BJ (cell line): ENCODE measurements around the gene MAP1B. TPM values are rescaled to one million over a fixed set of nuclear protein-coding genes. Genes with fewer than 3 reads are reported as not detected.

Experiments
- CTCF ChIA-PET: fragments of 350-600 bp; formaldehyde crosslinking; extraction: SDS; loops from one replicate; lab custom pipeline; 2021; ENCODE audit warnings: antibody characterized with exemption, inconsistent platforms; lab: Yijun Ruan, JAX
- POLR2A ChIA-PET: fragments of 300-600 bp; sonication (Branson Sonifier 250); formaldehyde crosslinking; extraction: SDS; loops from one replicate; lab custom pipeline; 2021; ENCODE audit warnings: antibody characterized with exemption; lab: Charles Lee
- DNase-seq: peaks from one replicate; pipeline ENCODE4 v3.0.0-alpha.2; 2011; ENCODE audit warnings: low read depth
- H3K27me3 ChIP-seq: 2 replicates; pipeline ENCODE4 v1.6.0; 2011; ENCODE audit warnings: low read length; ENCODE audit not compliant: control insufficient read depth, insufficient read depth
- H3K36me3 ChIP-seq: 2 replicates; pipeline ENCODE4 v1.5.1; 2011; ENCODE audit warnings: low read length; ENCODE audit not compliant: control insufficient read depth, insufficient read depth
- H3K4me3 ChIP-seq: 2 replicates; pipeline ENCODE4 v1.5.1; 2011; ENCODE audit warnings: low read depth, mild to moderate bottlenecking, control low read depth, low read length
- CTCF ChIP-seq: IDR thresholded peaks from 2 replicates; pipeline ENCODE4 v1.5.1; 2011; ENCODE audit warnings: low read depth, mild to moderate bottlenecking, control low read depth, inconsistent platforms, low read length, moderate library complexity; ENCODE audit not compliant: insufficient read depth
- polyA plus RNA-seq: library from polyadenylated mRNA; depleted of rRNA; stranded (reverse); fragments of >200 nt; gene quantifications from 2 replicates; pipeline ENCODE4 v1.2.3, GENCODE V29; 2011

The MAP1B gene
- polyA plus RNA-seq, 1 experiment: 27.1 TPM

- CTCF ChIA-PET: no interaction called here
Observed at GRCh38 chr5:72237415-72237814, 130.1 kb downstream of the MAP1B start.

GRCh38 chr5:72237879-72238278 lies 130.6 kb downstream of the MAP1B start:
- Histone ChIP-seq H3K36me3 (no peaks in the 10 kb centered on the region), H3K4me3 (no peak overlapping the region), H3K27me3 (no peaks in the 10 kb centered on the region)
- ChIA-PET POLR2A (no interaction called here), CTCF (interaction anchor here (1.6 kb wide), 1 partner anchor 71 kb away, joined by 4 read pairs; no protein-coding TSS in a partner anchor)
- no peak for TF ChIP-seq CTCF
- DNase-seq: no peak

More at GRCh38 chr5:72237415-72237814, 130.1 kb downstream of the MAP1B start:
- TF ChIP-seq CTCF: no peak
- Histone ChIP-seq H3K27me3 (no peaks in the 10 kb centered on the region), H3K4me3 (no peak overlapping the region), H3K36me3 (no peaks in the 10 kb centered on the region)
- no peak for DNase-seq
- POLR2A ChIA-PET: no interaction called here

- TF ChIP-seq CTCF: no peak
- no peaks in the 10 kb centered on the region for H3K36me3 ChIP-seq
- no peak for DNase-seq
- H3K4me3 ChIP-seq: no peak overlapping the region
- ChIA-PET CTCF (interaction anchor here (0.5 to 1.6 kb wide), 3 partner anchors 31 to 978 kb away, joined by 3 to 4 read pairs (median 4); no protein-coding TSS in a partner anchor), POLR2A (no interaction called here)
- no peaks in the 10 kb centered on the region for H3K27me3 ChIP-seq
Observed at GRCh38 chr5:72238712-72239445, 131.6 kb downstream of the MAP1B start.

- ChIA-PET POLR2A (no interaction called here), CTCF (interaction anchor here (0.7 to 1.2 kb wide), 2 partner anchors 10 to 28 kb away, joined by 3 read pairs; no protein-coding TSS in a partner anchor)
- DNase-seq: no peak
- Histone ChIP-seq H3K4me3 (no peak overlapping the region), H3K36me3 (no peaks in the 10 kb centered on the region), H3K27me3 (no peaks in the 10 kb centered on the region)
- no peak for TF ChIP-seq CTCF
Observed at GRCh38 chr5:72241346-72242003, 134.2 kb downstream of the MAP1B start.

GRCh38 chr5:72242796-72243475 lies 135.7 kb downstream of the MAP1B start:
- Histone ChIP-seq H3K4me3 (no peak overlapping the region), H3K27me3 (no peaks in the 10 kb centered on the region), H3K36me3 (no peaks in the 10 kb centered on the region)
- ChIA-PET CTCF (interaction anchor here (0.6 kb wide), 1 partner anchor 460 kb away, joined by 3 read pairs; no protein-coding TSS in a partner anchor), POLR2A (no interaction called here)
- DNase-seq: no peak
- TF ChIP-seq CTCF: no peak
